Measurements from ENCODE around the gene PSMD14. TPM values are rescaled to one million over a fixed set of nuclear protein-coding genes. Genes with fewer than 3 reads are reported as not detected.

Gene PSMD14
- total RNA-seq, 2 experiments from 2014 or later, result 91.4 to 93.8 TPM

GRCh38 chr2:161416708-161417437, 108.6 kb downstream of the PSMD14 start:
- Mint-ChIP-seq H3K27me3 (peaks cover 80% of the 10 kb centered on the region), H3K4me1 (peaks cover 42% of the 10 kb centered on the region), H3K27ac (no peak overlapping the region), H3K9me3 (no peaks in the 10 kb centered on the region), H3K36me3 (peaks cover 9% of the 10 kb centered on the region), H3K4me3 (peak overlapping the region; percentile 44)
- no peak for DNase-seq

- Mint-ChIP-seq H3K4me1 (peaks cover 43% of the 10 kb centered on the region), H3K4me3 (no peak overlapping the region), H3K27me3 (peaks cover 88% of the 10 kb centered on the region), H3K9me3 (no peaks in the 10 kb centered on the region), H3K36me3 (peaks cover 6% of the 10 kb centered on the region), H3K27ac (no peak overlapping the region)
- no peak for DNase-seq
Measured at GRCh38 chr2:161417438-161418274, 109.4 kb downstream of the PSMD14 start.

GRCh38 chr2:161418275-161418714, 110.1 kb downstream of the PSMD14 start:
- H3K4me1 Mint-ChIP-seq, result peaks cover 48% of the 10 kb centered on the region

GRCh38 chr2:161418715-161419637, 110.8 kb downstream of the PSMD14 start:
- Mint-ChIP-seq H3K9me3 (no peaks in the 10 kb centered on the region), H3K4me1 (peaks cover 45% of the 10 kb centered on the region)

More at GRCh38 chr2:161418275-161418714, 110.1 kb downstream of the PSMD14 start:
- DNase-seq, result no peak
- Mint-ChIP-seq H3K36me3 (peaks cover 3% of the 10 kb centered on the region), H3K4me3 (no peak overlapping the region), H3K27me3 (peaks cover 94% of the 10 kb centered on the region), H3K27ac (no peak overlapping the region), H3K9me3 (no peaks in the 10 kb centered on the region)

GRCh38 chr2:161419638-161420190, 111.5 kb downstream of the PSMD14 start:
- no peak for DNase-seq
- H3K4me1 Mint-ChIP-seq, result peaks cover 51% of the 10 kb centered on the region
- peaks cover 2% of the 10 kb centered on the region for H3K36me3 Mint-ChIP-seq
- no peak overlapping the region for H3K27ac Mint-ChIP-seq
- no peaks in the 10 kb centered on the region for H3K9me3 Mint-ChIP-seq
- peaks cover 96% of the 10 kb centered on the region for H3K27me3 Mint-ChIP-seq
- H3K4me3 Mint-ChIP-seq, result no peak overlapping the region

More at GRCh38 chr2:161418715-161419637, 110.8 kb downstream of the PSMD14 start:
- no peak for DNase-seq
- Mint-ChIP-seq H3K27me3 (peaks cover 94% of the 10 kb centered on the region), H3K4me3 (peak overlapping the region; percentile 43), H3K36me3 (no peaks in the 10 kb centered on the region), H3K27ac (no peak overlapping the region)

- no peak overlapping the region for H3K4me3 Mint-ChIP-seq
- H3K27me3 Mint-ChIP-seq, result peaks cover 97% of the 10 kb centered on the region
- no peak for DNase-seq
- H3K27ac Mint-ChIP-seq, result no peak overlapping the region
- no peaks in the 10 kb centered on the region for H3K9me3 Mint-ChIP-seq
- H3K36me3 Mint-ChIP-seq, result peaks cover 2% of the 10 kb centered on the region
- peaks cover 46% of the 10 kb centered on the region for H3K4me1 Mint-ChIP-seq
Measured at GRCh38 chr2:161420406-161421074, 112.3 kb downstream of the PSMD14 start.

GRCh38 chr2:161421686-161422085, 113.5 kb downstream of the PSMD14 start:
- Mint-ChIP-seq H3K36me3 (peaks cover 2% of the 10 kb centered on the region), H3K4me1 (peaks cover 39% of the 10 kb centered on the region), H3K27ac (no peak overlapping the region), H3K4me3 (no peak overlapping the region), H3K27me3 (peaks cover 97% of the 10 kb centered on the region), H3K9me3 (no peaks in the 10 kb centered on the region)
- no peak for DNase-seq

GRCh38 chr2:161422816-161423403, 114.7 kb downstream of the PSMD14 start:
- H3K27ac Mint-ChIP-seq, result no peak overlapping the region
- H3K27me3 Mint-ChIP-seq, result peaks cover 97% of the 10 kb centered on the region

GRCh38 chr2:161423421-161424393, 115.5 kb downstream of the PSMD14 start:
- no peak for DNase-seq
- Mint-ChIP-seq H3K36me3 (peaks cover 6% of the 10 kb centered on the region), H3K27ac (no peak overlapping the region), H3K4me1 (peaks cover 28% of the 10 kb centered on the region), H3K27me3 (peaks cover 97% of the 10 kb centered on the region), H3K4me3 (peak overlapping the region; percentile 71), H3K9me3 (peaks cover 2% of the 10 kb centered on the region)

More at GRCh38 chr2:161422816-161423403, 114.7 kb downstream of the PSMD14 start:
- Mint-ChIP-seq H3K4me3 (no peak overlapping the region), H3K9me3 (peaks cover 2% of the 10 kb centered on the region), H3K4me1 (peaks cover 34% of the 10 kb centered on the region), H3K36me3 (peaks cover 6% of the 10 kb centered on the region)
- DNase-seq, result no peak

- Mint-ChIP-seq H3K27ac (no peak overlapping the region), H3K36me3 (peaks cover 6% of the 10 kb centered on the region), H3K4me1 (peaks cover 24% of the 10 kb centered on the region), H3K27me3 (peaks cover 97% of the 10 kb centered on the region), H3K9me3 (peaks cover 2% of the 10 kb centered on the region), H3K4me3 (peak overlapping the region; percentile 71)
- DNase-seq, result no peak
Measured at GRCh38 chr2:161424394-161424769, 116.2 kb downstream of the PSMD14 start.

GRCh38 chr2:161424891-161425727, 116.9 kb downstream of the PSMD14 start:
- H3K9me3 Mint-ChIP-seq, result peaks cover 2% of the 10 kb centered on the region
- no peak overlapping the region for H3K27ac Mint-ChIP-seq
- no peak overlapping the region for H3K4me3 Mint-ChIP-seq
- H3K27me3 Mint-ChIP-seq, result peaks cover 95% of the 10 kb centered on the region
- DNase-seq, result no peak
- H3K4me1 Mint-ChIP-seq, result peaks cover 24% of the 10 kb centered on the region
- peaks cover 6% of the 10 kb centered on the region for H3K36me3 Mint-ChIP-seq

Data from activated naive CD8-positive, alpha-beta T cell treated with anti-CD3 and anti-CD28 coated beads for 36 hours (primary cell).